CD4-positive, alpha-beta T cell treated with Interleukin-15 for 1 hour (primary cell): ENCODE measurements around the gene B3GALT4.

Source experiments
- DNase-seq: peaks from one replicate; pipeline ENCODE4 v3.0.0-alpha.2; 2020

Gene B3GALT4

GRCh38 chr6:33315793-33316602, 39.1 kb downstream of the B3GALT4 start:
- DNase-seq, result no peak

DNA sequence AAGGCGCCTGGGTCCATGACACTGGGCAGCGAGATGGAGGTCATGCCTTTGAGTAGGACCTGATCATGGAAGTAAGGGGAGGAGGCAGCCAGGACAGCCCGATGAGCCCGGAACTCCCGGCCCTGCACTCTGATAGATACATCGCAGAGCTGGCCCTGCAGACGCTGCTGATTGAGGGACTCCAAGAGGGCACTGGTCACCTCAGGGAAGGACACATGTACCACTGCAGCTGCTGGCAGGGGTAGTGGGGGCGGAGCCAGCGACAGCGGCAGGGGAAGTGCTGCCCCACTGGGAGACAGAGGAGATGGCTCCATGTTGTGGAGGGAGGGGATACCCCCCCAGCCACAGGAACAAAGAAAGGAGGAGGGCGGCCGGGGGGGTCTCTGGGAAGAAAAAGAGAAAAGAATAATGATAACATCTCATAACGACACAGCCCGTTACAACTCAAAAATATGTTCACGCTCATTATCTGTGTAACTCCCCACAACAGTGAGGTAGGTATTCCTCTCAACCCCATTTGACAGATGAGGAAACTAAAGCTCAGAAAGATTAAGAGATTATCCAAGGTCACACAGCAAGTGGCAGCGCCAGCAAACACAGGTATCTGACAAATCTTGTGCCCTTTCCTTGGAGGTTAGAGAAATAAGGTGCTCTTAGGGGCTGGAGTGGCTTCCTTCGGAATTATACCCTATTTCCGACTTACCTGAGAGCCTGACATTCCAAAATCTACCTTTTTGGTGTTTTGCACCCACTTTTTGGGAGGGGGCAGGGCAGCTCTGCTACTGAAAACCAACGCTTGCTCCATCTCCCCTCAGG, 39.9 kb downstream of the B3GALT4 start:
- DNase-seq, result no peak

DNA sequence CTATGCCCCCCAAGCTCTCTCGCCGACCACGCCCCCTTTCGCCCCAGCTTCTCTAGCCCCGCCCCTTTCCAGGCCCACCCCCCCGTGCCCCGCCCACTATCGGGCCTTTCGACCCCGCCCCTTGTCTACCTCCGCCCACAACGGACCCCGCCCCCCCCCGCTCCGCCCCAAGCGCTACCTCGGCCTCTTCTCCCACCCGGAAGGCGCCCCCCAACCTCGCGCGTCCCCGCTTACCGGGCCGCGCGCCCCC, 40.4 kb downstream of the B3GALT4 start:
- DNase-seq, result no peak

DNA sequence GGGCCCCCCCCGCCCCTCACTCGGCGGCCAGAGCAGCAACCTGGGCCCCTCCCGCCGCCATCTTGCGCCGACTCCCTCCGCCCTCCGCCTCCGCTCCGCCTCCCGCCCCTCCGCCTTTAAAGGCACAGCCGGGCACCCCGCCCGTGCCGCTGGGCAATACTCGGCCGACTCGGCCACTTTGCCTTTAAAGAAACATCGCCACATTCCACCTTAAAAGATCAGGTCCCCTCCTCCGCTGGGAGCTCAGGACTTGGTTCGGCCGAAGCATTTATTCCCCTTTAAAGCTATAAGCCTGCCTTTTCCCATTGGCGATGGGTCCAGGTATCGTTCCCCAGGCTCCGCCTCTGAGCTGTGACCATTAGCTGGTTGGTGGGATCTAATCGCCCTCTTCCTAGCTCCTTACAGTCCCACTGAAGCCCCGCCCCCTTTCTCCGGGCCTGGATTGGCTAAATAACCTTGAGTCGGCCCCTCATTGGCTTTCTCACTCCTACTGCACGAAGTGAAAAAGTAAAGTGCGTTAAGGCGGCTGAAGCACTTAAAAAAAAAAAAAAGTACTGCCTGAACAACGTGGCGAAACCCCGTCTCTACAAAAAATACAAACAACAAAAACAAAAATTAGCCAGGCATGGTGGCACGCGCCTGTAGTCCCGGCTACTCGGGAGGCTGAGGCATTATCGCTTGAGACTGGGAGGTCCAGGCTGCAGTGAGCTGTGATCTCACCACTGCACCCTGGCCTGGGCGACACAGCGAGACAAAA, 40.9 kb downstream of the B3GALT4 start, which contains the start of gene ZBTB22:
Gene ZBTB22, minus strand, starts transcription at position 76 of the 757 bp plus-strand sequence. CDS start 828 bp downstream, outside the sequence.
- peak; percentile 97 for DNase-seq

DNA sequence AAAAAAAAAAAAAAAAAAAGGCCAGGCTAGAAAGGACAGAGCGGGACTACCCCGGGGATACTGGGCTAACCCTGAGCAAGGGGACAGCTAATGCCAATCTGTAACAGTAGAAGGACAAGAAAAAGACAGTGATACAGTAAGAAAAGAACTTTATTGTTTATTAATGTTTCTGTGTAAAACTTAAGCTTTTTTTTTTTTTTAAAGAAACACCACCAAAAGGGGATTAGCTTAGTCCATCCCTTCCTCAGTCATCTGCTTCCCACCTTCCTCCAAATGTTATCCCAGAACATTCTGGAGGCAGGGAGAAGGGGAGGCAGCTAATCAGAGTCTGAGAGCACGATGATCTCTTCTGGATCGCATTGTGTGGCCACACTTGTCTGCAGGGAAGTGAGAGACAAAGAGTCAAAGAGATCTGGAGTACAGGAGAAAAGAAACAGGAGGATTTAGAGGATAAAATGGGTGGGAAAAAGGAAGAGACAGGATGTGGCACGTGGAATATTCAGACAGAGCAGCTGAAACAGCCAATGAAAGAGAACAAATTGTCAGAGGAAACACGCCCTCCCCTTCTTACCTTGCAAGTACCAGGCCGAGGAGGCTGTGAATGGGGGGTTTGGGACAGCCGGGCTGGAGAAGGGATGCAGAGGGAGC, 41.6 kb downstream of the B3GALT4 start:
- no peak for DNase-seq

DNA sequence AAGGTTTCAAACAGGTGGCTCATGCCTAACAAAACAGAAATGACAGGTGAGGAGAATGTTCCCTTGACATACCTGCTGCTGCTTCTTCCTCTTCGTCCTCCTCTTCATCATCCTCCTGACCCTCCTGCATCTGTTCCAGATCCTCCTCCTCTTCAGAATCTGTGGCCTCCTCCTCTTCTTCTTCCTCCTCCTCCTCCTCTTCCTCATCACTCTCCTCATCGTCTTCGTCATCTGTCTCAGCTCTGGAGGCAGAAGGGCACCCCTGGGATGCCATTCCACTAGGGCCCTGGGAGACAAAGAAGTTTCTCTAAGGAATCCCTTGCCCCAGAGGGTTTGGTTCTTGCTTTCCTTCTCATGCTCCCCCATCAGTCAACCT, 43.0 kb downstream of the B3GALT4 start:
- no peak for DNase-seq

GRCh38 chr6:33320315-33321181, 43.6 kb downstream of the B3GALT4 start:
- DNase-seq, result no peak

DNA sequence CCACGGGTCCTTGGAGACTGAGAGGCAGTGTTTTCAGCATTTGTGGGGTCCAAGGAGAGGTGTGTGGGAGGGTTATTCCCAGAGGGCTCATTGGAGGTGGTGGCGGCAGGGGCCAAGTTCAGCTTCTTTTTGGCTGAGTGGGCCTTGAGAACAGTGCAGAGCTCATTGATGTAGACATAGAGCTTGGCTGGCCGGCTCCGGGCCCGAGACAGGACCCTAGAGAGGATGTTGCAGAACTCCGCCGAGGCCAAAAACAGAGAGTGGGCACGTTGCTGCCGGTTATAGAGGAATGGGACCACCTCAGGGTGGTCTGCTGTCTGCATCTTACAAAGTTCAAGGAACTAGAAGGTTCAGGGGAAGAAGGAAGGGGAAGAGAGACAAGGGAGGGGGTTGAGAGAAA, 44.3 kb downstream of the B3GALT4 start:
- no peak for DNase-seq

- DNase-seq, result no peak
Observed at GRCh38 chr6:33323623-33323948, 46.7 kb downstream of the B3GALT4 start.

- DNase-seq, result no peak
Observed at GRCh38 chr6:33324125-33324524, 47.2 kb downstream of the B3GALT4 start.
